CD14-positive monocyte (primary cell): ENCODE data around the gene AASDH. TPM values are rescaled to one million over a fixed set of nuclear protein-coding genes. Genes with fewer than 3 reads are reported as not detected.

Experiments used
- DNase-seq, 3 donors: peaks; one replicate each; pipeline ENCODE4 v3.0.0-alpha.2; 2011 to 2022
- H2AFZ ChIP-seq: 2 replicates; pipeline ENCODE4 v1.6.0; 2012; ENCODE audit warnings: mild to moderate bottlenecking, low read depth, low read length, inconsistent platforms; ENCODE audit not compliant: insufficient read depth, poor library complexity, severe bottlenecking
- H3K27ac ChIP-seq, 2 donors: 1 replicate in 1 of 2; 2 replicates in 1 of 2; pipeline ENCODE4 v1.5.1; 2012 to 2013; ENCODE audit warnings: low read length in 2 of 2, control low read depth in 1 of 2, inconsistent platforms in 1 of 2, low read depth in 1 of 2, mild to moderate bottlenecking in 1 of 2
- H3K27me3 ChIP-seq, 2 donors: one replicate each; pipeline versions ENCODE4 v1.6.0 to v1.6.1; 2011 to 2013; ENCODE audit warnings: low read length in 2 of 2; ENCODE audit not compliant: control insufficient read depth in 2 of 2, insufficient read depth in 2 of 2
- H3K36me3 ChIP-seq, 2 donors: replicated peaks in 1 of 2; 1 replicate in 1 of 2; 2 replicates in 1 of 2; pipeline versions ENCODE4 v1.5.1 to v1.6.1; 2012 to 2013; ENCODE audit warnings: low read length in 2 of 2, control low read depth in 1 of 2, inconsistent platforms in 1 of 2, mild to moderate bottlenecking in 1 of 2; ENCODE audit not compliant: insufficient read depth in 2 of 2, control insufficient read depth in 1 of 2
- H3K4me1 ChIP-seq, 2 donors: 1 replicate in 1 of 2; 2 replicates in 1 of 2; pipeline versions ENCODE4 v1.5.1 to v1.6.1; 2012 to 2013; ENCODE audit warnings: low read length in 2 of 2, control low read depth in 1 of 2, inconsistent platforms in 1 of 2, mild to moderate bottlenecking in 1 of 2, moderate library complexity in 1 of 2; ENCODE audit not compliant: insufficient read depth in 2 of 2, control insufficient read depth in 1 of 2
- H3K4me2 ChIP-seq: replicated peaks from 2 replicates; pipeline ENCODE3; 2012; ENCODE audit warnings: low read length, moderate library complexity, mild to moderate bottlenecking; ENCODE audit not compliant: poor library complexity, severe bottlenecking; ENCODE audit errors: extremely low read depth
- H3K4me3 ChIP-seq, 3 experiments: fragments of 200-600 bp in 1 of 3; sonication (generic) in 1 of 3; replicated peaks in 1 of 3; 1 replicate in 2 of 3; 2 replicates in 1 of 3; pipeline ENCODE4 v1.5.1; 2011 to 2013; ENCODE audit warnings: low read length in 3 of 3, mild to moderate bottlenecking in 3 of 3, control low read depth in 2 of 3, low read depth in 2 of 3, inconsistent platforms in 1 of 3, moderate library complexity in 1 of 3
- H3K79me2 ChIP-seq: 2 replicates; pipeline ENCODE4 v1.6.0; 2012; ENCODE audit warnings: mild to moderate bottlenecking, control low read depth, inconsistent platforms, low read length, moderate library complexity; ENCODE audit not compliant: insufficient read depth
- H3K9ac ChIP-seq: 2 replicates; pipeline ENCODE4 v1.6.0; 2017; ENCODE audit warnings: low read length, mild to moderate bottlenecking; ENCODE audit not compliant: insufficient read depth, poor library complexity, severe bottlenecking
- H3K9me3 ChIP-seq, 2 donors: replicated peaks in 1 of 2; 1 replicate in 1 of 2; 2 replicates in 1 of 2; pipeline versions ENCODE4 v1.5.1 to v1.6.1; 2012 to 2013; ENCODE audit warnings: low read length in 2 of 2, control low read depth in 1 of 2; ENCODE audit not compliant: control insufficient read depth in 1 of 2, insufficient read depth in 1 of 2
- H4K20me1 ChIP-seq: 2 replicates; pipeline ENCODE4 v1.6.0; 2012; ENCODE audit warnings: mild to moderate bottlenecking, low read length, control low read depth, moderate library complexity; ENCODE audit not compliant: insufficient read depth
- H3K27ac Mint-ChIP-seq, 7 donors: one replicate each; pipeline ENCODE4 v1.8.0; 2020; ENCODE audit warnings: mild to moderate bottlenecking in 7 of 7, mixed read lengths in 7 of 7, moderate library complexity in 6 of 7, inconsistent platforms in 2 of 7
- H3K27me3 Mint-ChIP-seq, 3 donors: one replicate each; pipeline ENCODE4 v1.8.0; 2021 to 2022; ENCODE audit warnings: low read depth in 3 of 3, mild to moderate bottlenecking in 3 of 3, mixed read lengths in 3 of 3, moderate library complexity in 3 of 3, inconsistent platforms in 1 of 3
- H3K36me3 Mint-ChIP-seq, 2 donors: one replicate each; pipeline ENCODE4 v1.8.0; 2020; ENCODE audit warnings: mixed read lengths in 2 of 2, inconsistent platforms in 1 of 2, mild to moderate bottlenecking in 1 of 2
- H3K4me1 Mint-ChIP-seq: one replicate; pipeline ENCODE4 v1.8.0; 2020; ENCODE audit warnings: mild to moderate bottlenecking, mixed read lengths
- H3K4me3 Mint-ChIP-seq, 2 donors: one replicate each; pipeline ENCODE4 v1.8.0; 2020; ENCODE audit warnings: mild to moderate bottlenecking in 2 of 2, mixed read lengths in 2 of 2, moderate library complexity in 1 of 2
- H3K9me3 Mint-ChIP-seq, 7 donors: one replicate each; pipeline ENCODE4 v1.8.0; 2020 to 2022; ENCODE audit warnings: mixed read lengths in 7 of 7, mild to moderate bottlenecking in 6 of 7, moderate library complexity in 6 of 7, inconsistent platforms in 2 of 7
- WGBS: methylation state at CpG from one replicate; pipeline ENCODE4 v1.1.5; 2013; ENCODE audit warnings: missing lambda C conversion rate; ENCODE audit not compliant: insufficient coverage; 5-methylcytosine and 5-hydroxymethylcytosine counted together
- intact Hi-C, 2 donors: fragments of 100-400 bp; cut with micrococcal nuclease; formaldehyde crosslinking; loops; one replicate each; pipeline versions ENCODE4 v1.15.0 to v1.15.1; 2023
- polyA plus RNA-seq, 3 donors: library from polyadenylated mRNA; depleted of rRNA in 1 of 3; unstranded in 2 of 3; stranded (reverse) in 1 of 3; fragments of 300-500 nt in 2 of 3; fragments of >200 nt in 1 of 3; fragmentation: Illumina TruSeq in 2 of 3; gene quantifications; 1 replicate in 2 of 3; 2 replicates in 1 of 3; pipeline ENCODE4 v1.2.3, GENCODE V29; 2012 to 2021
- TF ChIP-seq, protein P1 (sequence below): fragments of 200-600 bp; IDR thresholded peaks from one replicate; pipeline ENCODE4 v1.8.0; 2022; ENCODE audit warnings: antibody characterized with exemption, mild to moderate bottlenecking

AASDH gene
- polyA plus RNA-seq, 3 donors: 5.9 to 6.9 (median 6.2) TPM

DNA sequence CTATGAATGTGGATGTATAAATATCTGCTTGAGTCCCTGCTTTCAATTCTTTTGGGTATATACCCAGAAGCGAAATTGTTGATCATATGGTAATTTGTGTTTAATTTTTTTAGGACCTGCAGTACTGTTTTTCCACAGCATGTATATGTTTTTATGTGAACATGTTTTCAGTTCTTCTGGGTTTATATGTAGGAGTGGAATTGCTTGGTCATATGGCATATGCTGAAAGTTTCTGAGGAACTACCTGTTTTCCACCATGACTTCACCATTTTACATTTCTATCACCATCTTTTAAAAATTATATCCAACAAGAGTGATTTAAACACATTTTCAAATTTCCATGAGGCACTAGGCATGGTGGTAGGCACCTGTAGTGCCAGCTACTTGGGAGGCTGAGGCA, 39.9 kb upstream of the AASDH start:
- Mint-ChIP-seq H3K4me1 (no peaks in the 10 kb centered on the region), H3K27ac (no peak overlapping the region), H3K36me3 (no peaks in the 10 kb centered on the region), H3K27me3 (no peaks in the 10 kb centered on the region), H3K4me3 (no peak overlapping the region), H3K9me3 (no peaks in the 10 kb centered on the region)
- Histone ChIP-seq H3K79me2 (peaks cover 65% of the 10 kb centered on the region), H3K27ac (no peak overlapping the region), H3K9me3 (no peaks in the 10 kb centered on the region), H3K36me3 (no peaks in the 10 kb centered on the region), H4K20me1 (no peaks in the 10 kb centered on the region), H3K4me1 (no peaks in the 10 kb centered on the region), H3K4me2 (no peak overlapping the region), H3K27me3 (no peaks in the 10 kb centered on the region), H3K4me3 (no peak overlapping the region), H2AFZ (no peak overlapping the region), H3K9ac (no peak overlapping the region)
- DNase-seq: no peak
- TF ChIP-seq, protein P1, sequence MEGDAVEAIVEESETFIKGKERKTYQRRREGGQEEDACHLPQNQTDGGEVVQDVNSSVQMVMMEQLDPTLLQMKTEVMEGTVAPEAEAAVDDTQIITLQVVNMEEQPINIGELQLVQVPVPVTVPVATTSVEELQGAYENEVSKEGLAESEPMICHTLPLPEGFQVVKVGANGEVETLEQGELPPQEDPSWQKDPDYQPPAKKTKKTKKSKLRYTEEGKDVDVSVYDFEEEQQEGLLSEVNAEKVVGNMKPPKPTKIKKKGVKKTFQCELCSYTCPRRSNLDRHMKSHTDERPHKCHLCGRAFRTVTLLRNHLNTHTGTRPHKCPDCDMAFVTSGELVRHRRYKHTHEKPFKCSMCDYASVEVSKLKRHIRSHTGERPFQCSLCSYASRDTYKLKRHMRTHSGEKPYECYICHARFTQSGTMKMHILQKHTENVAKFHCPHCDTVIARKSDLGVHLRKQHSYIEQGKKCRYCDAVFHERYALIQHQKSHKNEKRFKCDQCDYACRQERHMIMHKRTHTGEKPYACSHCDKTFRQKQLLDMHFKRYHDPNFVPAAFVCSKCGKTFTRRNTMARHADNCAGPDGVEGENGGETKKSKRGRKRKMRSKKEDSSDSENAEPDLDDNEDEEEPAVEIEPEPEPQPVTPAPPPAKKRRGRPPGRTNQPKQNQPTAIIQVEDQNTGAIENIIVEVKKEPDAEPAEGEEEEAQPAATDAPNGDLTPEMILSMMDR: no peak
- intact Hi-C loops: loop anchor here (5.0 to 10.0 kb wide), 2 partner anchors 408 to 410 kb away; no protein-coding TSS in a partner anchor
- no CpG with 5 or more reads among the region's 1 CpG for WGBS

DNA sequence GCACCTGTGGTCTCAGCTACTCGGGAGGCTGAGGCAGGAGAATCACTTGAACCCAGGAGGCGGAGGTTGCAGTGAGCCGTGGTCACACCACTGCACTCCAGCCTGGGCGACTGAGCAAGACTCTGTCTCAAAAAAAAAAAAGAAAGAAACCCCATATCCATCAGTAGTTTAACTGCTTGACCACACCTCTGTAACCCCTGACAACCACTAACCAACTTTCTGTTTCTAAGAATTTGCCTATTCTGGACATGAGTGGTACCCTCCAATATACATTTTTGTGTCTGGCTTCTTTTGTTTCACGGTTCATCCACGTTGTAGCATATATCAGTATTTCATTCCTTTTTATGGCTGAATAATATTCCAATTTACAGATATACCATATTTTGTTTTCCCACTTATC, 39.0 kb upstream of the AASDH start:
- no CpG with 5 or more reads among the region's 6 CpGs for whole genome bisulfite sequencing
- no peak overlapping the region for H3K9ac ChIP-seq
- H3K9me3 ChIP-seq: no peaks in the 10 kb centered on the region
- no peak overlapping the region for H3K4me3 ChIP-seq
- no peak for DNase-seq
- H3K27ac ChIP-seq: no peak overlapping the region
- Mint-ChIP-seq H3K4me1 (no peaks in the 10 kb centered on the region), H3K4me3 (no peak overlapping the region), H3K27me3 (no peaks in the 10 kb centered on the region), H3K27ac (no peak overlapping the region), H3K36me3 (no peaks in the 10 kb centered on the region), H3K9me3 (no peaks in the 10 kb centered on the region)
- H3K79me2 ChIP-seq: peaks cover 61% of the 10 kb centered on the region
- H3K4me2 ChIP-seq: no peak overlapping the region
- H3K27me3 ChIP-seq: no peaks in the 10 kb centered on the region
- H4K20me1 ChIP-seq: no peaks in the 10 kb centered on the region
- intact Hi-C loops: loop anchor here (5.0 to 10.0 kb wide), 2 partner anchors 409 to 411 kb away; no protein-coding TSS in a partner anchor
- TF ChIP-seq, protein P1: no peak
- H2AFZ ChIP-seq: no peak overlapping the region
- H3K36me3 ChIP-seq: no peaks in the 10 kb centered on the region
- no peaks in the 10 kb centered on the region for H3K4me1 ChIP-seq
